HUES48 (cell line): ENCODE measurements around the gene CLEC10A.

Experiments
- H3K27ac ChIP-seq: one replicate; pipeline ENCODE4 v1.7.0; 2013; ENCODE audit warnings: low read depth, low read length, inconsistent platforms
- H3K27me3 ChIP-seq: 2 replicates; pipeline ENCODE4 v1.6.1; 2013; ENCODE audit warnings: mild to moderate bottlenecking, low read length; ENCODE audit not compliant: control insufficient read depth, insufficient read depth
- H3K36me3 ChIP-seq: 2 replicates; pipeline ENCODE4 v1.6.1; 2013; ENCODE audit warnings: low read length; ENCODE audit not compliant: control insufficient read depth, insufficient read depth
- H3K4me1 ChIP-seq: 2 replicates; pipeline ENCODE4 v1.6.1; 2013; ENCODE audit warnings: mild to moderate bottlenecking, low read length; ENCODE audit not compliant: control insufficient read depth, insufficient read depth
- H3K4me3 ChIP-seq: 2 replicates; pipeline ENCODE4 v1.5.1; 2013; ENCODE audit warnings: mild to moderate bottlenecking, low read depth, low read length
- H3K9ac ChIP-seq: 2 replicates; pipeline ENCODE4 v1.6.1; 2013; ENCODE audit warnings: mild to moderate bottlenecking, low read depth, low read length, moderate library complexity
- H3K9me3 ChIP-seq: 2 replicates; pipeline ENCODE4 v1.6.1; 2013; ENCODE audit warnings: low read length; ENCODE audit not compliant: control insufficient read depth, insufficient read depth

The CLEC10A gene

GRCh38 chr17:7114875-7115614 is 35.0 kb upstream of the CLEC10A start:
- Histone ChIP-seq H3K4me3 (no peak overlapping the region), H3K36me3 (no peaks in the 10 kb centered on the region), H3K27ac (peak overlapping the region; percentile 47), H3K27me3 (no peaks in the 10 kb centered on the region), H3K9me3 (no peaks in the 10 kb centered on the region), H3K4me1 (no peaks in the 10 kb centered on the region), H3K9ac (no peak overlapping the region)

DNA sequence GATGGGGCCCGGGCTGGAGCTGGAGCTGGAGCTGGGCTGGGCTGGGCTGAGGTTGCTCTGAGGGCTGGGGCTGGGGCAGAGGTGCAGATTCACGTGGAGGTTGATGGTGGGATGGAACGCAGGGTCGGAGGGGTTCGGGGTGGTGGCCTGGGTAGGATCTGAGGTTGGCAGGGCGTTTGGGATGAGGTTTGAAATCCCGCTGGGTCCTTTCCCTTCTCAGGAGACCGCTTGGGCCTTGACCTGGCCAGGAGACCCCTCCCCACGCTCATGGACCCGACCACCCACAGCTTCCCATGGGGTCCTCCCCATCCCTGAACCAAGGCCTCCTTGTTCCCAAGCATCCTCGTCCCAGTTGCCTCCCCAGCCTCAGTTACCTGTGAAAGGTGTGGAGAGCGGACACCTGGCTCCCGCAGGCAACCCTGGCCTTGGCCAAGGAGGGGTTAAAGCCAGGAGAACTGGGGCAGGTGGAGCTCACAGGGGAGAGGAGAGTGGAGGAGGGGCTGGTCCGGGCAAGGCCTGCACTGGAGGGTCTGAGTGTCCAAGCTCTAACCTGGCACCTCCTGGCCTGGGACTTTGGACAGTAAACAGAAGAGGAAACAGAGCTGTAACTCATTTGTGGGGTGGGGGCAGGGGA is 34.3 kb upstream of the CLEC10A start, which contains the start of gene ASGR2:
Gene ASGR2, minus strand, starts transcription at position 582 of the 634 bp plus-strand sequence. CDS start 582 bp downstream, outside the sequence.
- Histone ChIP-seq H3K27me3 (no peaks in the 10 kb centered on the region), H3K9me3 (no peaks in the 10 kb centered on the region), H3K27ac (peak within 1 kb of the TSS; percentile 47), H3K9ac (no peak within 1 kb of the TSS), H3K36me3 (no peaks in the 10 kb centered on the region), H3K4me1 (no peaks in the 10 kb centered on the region), H3K4me3 (no peak within 1 kb of the TSS)

GRCh38 chr17:7113273-7114071 is 33.4 kb upstream of the CLEC10A start:
- H3K27me3 ChIP-seq = no peaks in the 10 kb centered on the region
- H3K27ac ChIP-seq = no peak overlapping the region
- H3K36me3 ChIP-seq = no peaks in the 10 kb centered on the region
- H3K4me1 ChIP-seq = no peaks in the 10 kb centered on the region
- H3K9ac ChIP-seq = no peak overlapping the region
- no peaks in the 10 kb centered on the region for H3K9me3 ChIP-seq
- no peak overlapping the region for H3K4me3 ChIP-seq

- H3K9me3 ChIP-seq = no peaks in the 10 kb centered on the region
- no peak overlapping the region for H3K27ac ChIP-seq
- H3K27me3 ChIP-seq = no peaks in the 10 kb centered on the region
- no peak overlapping the region for H3K4me3 ChIP-seq
- H3K9ac ChIP-seq = no peak overlapping the region
- no peaks in the 10 kb centered on the region for H3K36me3 ChIP-seq
- H3K4me1 ChIP-seq = no peaks in the 10 kb centered on the region
These were observed 32.6 kb upstream of the CLEC10A start for GRCh38 chr17:7112510-7113108.

- Histone ChIP-seq H3K9ac (no peak overlapping the region), H3K9me3 (no peaks in the 10 kb centered on the region), H3K36me3 (no peaks in the 10 kb centered on the region), H3K27ac (no peak overlapping the region), H3K4me1 (no peaks in the 10 kb centered on the region), H3K4me3 (no peak overlapping the region), H3K27me3 (no peaks in the 10 kb centered on the region)
These were observed 31.9 kb upstream of the CLEC10A start for GRCh38 chr17:7111784-7112509.

DNA sequence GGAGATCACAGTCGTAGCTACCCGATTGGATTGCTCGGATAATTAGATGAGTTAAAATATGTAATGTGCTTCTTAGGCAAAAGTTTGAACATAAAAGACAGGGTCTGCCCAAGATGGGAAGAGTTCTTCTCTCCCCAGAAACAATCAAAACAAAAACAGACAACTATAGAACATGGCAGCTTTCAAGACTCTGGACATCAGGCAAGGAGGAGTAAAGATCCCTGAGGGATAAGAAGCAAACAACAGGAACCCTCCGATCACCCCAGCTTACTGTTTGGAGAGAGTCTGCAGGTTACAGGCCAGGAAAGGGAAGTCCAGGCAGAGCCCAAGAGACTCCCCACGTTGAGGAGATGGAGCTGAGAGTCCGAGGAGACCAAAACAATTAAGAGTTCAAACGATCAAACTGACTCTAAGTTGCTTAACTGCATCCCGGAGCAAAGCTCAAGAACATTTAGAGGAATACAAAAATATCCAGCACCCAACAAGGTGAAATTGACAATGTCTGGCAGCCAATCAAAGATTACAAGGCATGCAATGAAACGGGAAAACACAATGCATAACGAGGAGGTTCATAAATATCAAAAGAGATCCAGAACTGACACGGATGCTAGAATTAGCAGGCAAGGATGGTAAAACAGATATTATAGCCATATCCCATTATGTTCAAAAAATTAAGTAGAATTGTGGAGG is 30.7 kb upstream of the CLEC10A start:
- no peak overlapping the region for H3K4me3 ChIP-seq
- no peaks in the 10 kb centered on the region for H3K27me3 ChIP-seq
- no peak overlapping the region for H3K9ac ChIP-seq
- H3K9me3 ChIP-seq = no peaks in the 10 kb centered on the region
- no peaks in the 10 kb centered on the region for H3K4me1 ChIP-seq
- no peak overlapping the region for H3K27ac ChIP-seq
- no peaks in the 10 kb centered on the region for H3K36me3 ChIP-seq

DNA sequence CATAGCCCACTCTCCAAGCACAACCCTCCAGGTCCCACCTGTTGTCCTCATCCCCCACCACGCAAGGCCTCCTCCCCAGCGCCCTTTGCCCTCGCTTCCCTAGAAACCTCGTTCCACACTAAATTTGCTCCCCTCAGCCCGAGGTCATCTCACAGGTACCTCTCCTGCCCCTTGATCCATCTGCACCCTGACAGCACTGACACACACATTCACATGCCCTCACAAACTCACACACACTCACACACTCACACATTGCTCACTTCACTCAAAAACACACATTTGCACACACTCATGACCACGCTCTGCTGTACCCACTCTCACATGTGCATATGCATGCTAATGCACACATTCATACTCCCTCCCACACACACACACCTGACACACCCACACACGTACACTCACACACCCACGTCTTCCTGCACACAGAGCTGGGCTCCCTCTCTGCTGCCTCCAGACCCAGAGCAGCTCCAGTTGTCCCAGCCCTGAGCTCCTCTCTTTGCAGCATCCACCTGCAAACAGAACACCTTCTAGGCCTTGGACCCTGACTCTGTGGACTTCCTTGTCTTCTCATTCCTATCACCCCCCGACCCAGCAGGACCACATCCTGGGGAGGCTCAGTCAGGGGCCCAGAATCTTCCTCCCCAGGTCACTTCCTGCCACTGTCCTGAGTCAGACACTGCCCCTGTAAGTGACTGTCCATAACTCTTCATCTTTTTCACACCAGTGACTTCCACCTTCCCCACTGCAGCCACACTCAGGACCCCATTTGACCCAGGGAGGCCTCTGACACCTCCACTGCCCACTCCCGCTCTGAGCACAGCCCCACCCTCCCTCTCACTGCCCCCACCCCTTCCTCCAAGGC is 29.6 kb upstream of the CLEC10A start:
- H3K9me3 ChIP-seq = no peaks in the 10 kb centered on the region
- no peak overlapping the region for H3K27ac ChIP-seq
- H3K4me3 ChIP-seq = no peak overlapping the region
- H3K36me3 ChIP-seq = no peaks in the 10 kb centered on the region
- H3K27me3 ChIP-seq = no peaks in the 10 kb centered on the region
- H3K9ac ChIP-seq = no peak overlapping the region
- no peaks in the 10 kb centered on the region for H3K4me1 ChIP-seq

DNA sequence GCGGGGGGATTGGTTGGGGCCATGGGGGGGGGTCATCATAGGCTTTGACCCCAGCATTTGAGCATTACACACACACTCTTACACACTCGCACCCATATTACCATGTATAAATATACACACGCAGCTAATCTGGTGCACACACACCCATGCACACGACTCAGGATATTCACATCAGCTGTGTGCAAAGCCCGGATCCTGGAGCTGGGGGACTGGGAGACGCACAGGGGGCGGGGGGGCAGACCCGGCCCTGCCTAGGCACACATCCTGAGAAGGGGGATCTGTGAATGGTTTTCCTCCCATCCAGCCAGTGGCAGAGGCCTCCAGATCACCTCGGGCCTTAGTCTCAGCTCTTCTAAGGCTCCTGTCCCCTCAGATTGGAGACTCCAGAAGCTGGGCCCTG is 28.9 kb upstream of the CLEC10A start:
- Histone ChIP-seq H3K4me1 (no peaks in the 10 kb centered on the region), H3K9me3 (no peaks in the 10 kb centered on the region), H3K9ac (no peak overlapping the region), H3K27ac (no peak overlapping the region), H3K36me3 (no peaks in the 10 kb centered on the region), H3K4me3 (no peak overlapping the region), H3K27me3 (no peaks in the 10 kb centered on the region)

DNA sequence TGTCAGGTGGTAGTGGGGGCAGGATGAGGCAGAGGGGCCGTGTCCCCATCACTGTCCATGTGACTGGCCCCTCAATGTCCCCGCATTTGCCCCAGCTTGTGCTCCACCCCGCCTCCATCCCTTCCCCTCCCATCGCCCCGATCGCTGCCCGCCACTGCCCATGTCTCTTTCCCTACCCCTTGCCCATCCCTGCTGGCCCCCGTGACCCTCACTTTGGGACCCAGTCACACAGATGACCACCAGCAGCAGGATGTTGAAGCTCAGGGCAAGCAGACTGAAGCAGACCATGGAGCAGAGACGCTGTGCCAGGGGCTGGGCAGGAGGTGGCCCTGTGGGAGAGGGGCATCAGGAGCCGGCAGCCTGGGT is 28.5 kb upstream of the CLEC10A start:
- H3K9me3 ChIP-seq = no peaks in the 10 kb centered on the region
- no peaks in the 10 kb centered on the region for H3K36me3 ChIP-seq
- no peak overlapping the region for H3K27ac ChIP-seq
- H3K4me1 ChIP-seq = no peaks in the 10 kb centered on the region
- no peak overlapping the region for H3K4me3 ChIP-seq
- no peak overlapping the region for H3K9ac ChIP-seq
- no peaks in the 10 kb centered on the region for H3K27me3 ChIP-seq
